Heart left ventricle (tissue), 13 donors: ENCODE results near the gene SHC1.

Experiments used
- CTCF ChIP-seq, 12 donors: fragments of 200-600 bp; sonication (generic) in 4 of 12; IDR thresholded peaks; one replicate each; pipeline versions ENCODE4 v1.5.0 to v1.8.0; 2018 to 2022; ENCODE audit warnings: antibody characterized with exemption in 12 of 12, mild to moderate bottlenecking in 5 of 12
- POLR2A ChIP-seq, 2 donors: fragments of 450-650 bp; IDR thresholded peaks; one replicate each; pipeline ENCODE4 v1.6.1; 2017; ENCODE audit warnings: antibody characterized with exemption in 2 of 2, mild to moderate bottlenecking in 2 of 2, moderate library complexity in 2 of 2
- donor health status: ischemic (EF 13 %, LVEDD 7.1; RV severe dilation, severe dysfunction).
- donor health status: DM: no; HTN: yes; CAD: no.
- donor health status: DM: no; HTN: no; CAD: no.
- donor health status: ischemic (EF 25% LVEDD 6.9; RV normal size, moderate dysfunction).
- donor health status: ischemic (EF 25% LVEDD 5.7; RV mildly dilated, moderate dysfunction).
- donor health status: ischemic (EF 35%, LVEDD 5.7; RV mildly dilated, moderate dysfunction).
- donor health status: nonischemic (EF 11% LVEDD 7.7; RV severe dilation, severe dysfunction).
- donor health status: DM: yes; HTN: yes; CAD: no.
- donor health status: PGD.
- donor health status: ischemic (EF 29% LVEDD 5.4; RV normal size, mild dysfunction).
- donor health status: nonischemic (EF 23%, LVEDD 6.1; RV moderate dilation, normal function).

- TF ChIP-seq POLR2A (IDR thresholded peaks at IDR 0.05) (no peak), CTCF (IDR thresholded peaks at IDR 0.05) (no peak)
These were observed 6.2 kb downstream of the SHC1 start for GRCh38 chr1:154964359-154964758.
